HepG2 (cell line): ENCODE measurements around the gene KIAA1958. TPM values are rescaled to one million over a fixed set of nuclear protein-coding genes. Genes with fewer than 3 reads are reported as not detected.
A peak's percentile ranks its signal among the peaks of the same experiment; 100 is the strongest.

Experiments used
- ATAC-seq: fragments of 200-7000 bp; cut with Tn5 transposase; 3 replicates; pipeline ENCODE4 v1.9.1; 2020; ENCODE audit warnings: mild to moderate bottlenecking, moderate library complexity
- BruUV-seq: library from RNA; stranded (reverse); fragments of 400-500 nt; replicated peaks from 2 replicates; lab custom pipeline; 2021; lab: Mats Ljungman, UMichigan
- CTCF ChIA-PET: fragments of 300-600 bp; formaldehyde crosslinking; extraction: SDS; loops from one replicate; lab custom pipeline; 2021; ENCODE audit warnings: low total read pairs, inconsistent platforms, low intra/inter-chr PET ratio; lab: Yijun Ruan, JAX
- POLR2A ChIA-PET: fragments of 350-600 bp; sonication (Branson Sonifier 250); formaldehyde crosslinking; loops from one replicate; lab custom pipeline; 2020; ENCODE audit warnings: antibody characterized with exemption, inconsistent platforms; lab: Yijun Ruan, JAX
- DNase-seq: peaks from one replicate; pipeline ENCODE4 v3.0.0-alpha.2; 2015; ENCODE audit warnings: low spot score
- FAIRE-seq: peaks from 3 replicates; lab custom pipeline; 2011; peaks lifted over from hg19 to GRCh38; lab: Jason Lieb, UNC
- H2AFZ ChIP-seq: one replicate; pipeline ENCODE4 v1.6.1; 2011; ENCODE audit warnings: low read length, inconsistent platforms
- H3K27ac ChIP-seq: fragments of 300-600 bp; 3 replicates; pipeline ENCODE4 v1.8.0; 2011; ENCODE audit warnings: mixed run types, mild to moderate bottlenecking, mixed read lengths, low read length, inconsistent platforms; ENCODE audit not compliant: insufficient read depth; ENCODE audit errors: extremely low read length
- H3K27me3 ChIP-seq, 2 experiments: fragments of 200-600 bp in 1 of 2; 2 replicates in 1 of 2; 3 replicates in 1 of 2; pipeline versions ENCODE4 v1.6.0 to v1.8.0; 2011; ENCODE audit warnings: low read length in 2 of 2, mild to moderate bottlenecking in 2 of 2, moderate library complexity in 2 of 2, inconsistent platforms in 1 of 2; ENCODE audit not compliant: insufficient read depth in 2 of 2, control insufficient read depth in 1 of 2
- H3K36me3 ChIP-seq, 2 experiments: fragments of 200-600 bp in 1 of 2; replicated peaks in 1 of 2; 2 replicates in 1 of 2; 3 replicates in 1 of 2; pipeline versions ENCODE4 v1.5.1 to v1.8.0; 2011; ENCODE audit warnings: low read length in 2 of 2, inconsistent platforms in 1 of 2; ENCODE audit not compliant: insufficient read depth in 2 of 2, control insufficient read depth in 1 of 2
- H3K4me1 ChIP-seq: 2 replicates; pipeline ENCODE4 v1.5.1; 2012; ENCODE audit warnings: low read length, inconsistent platforms; ENCODE audit not compliant: insufficient read depth
- H3K4me2 ChIP-seq: 2 replicates; pipeline ENCODE4 v1.6.0; 2011; ENCODE audit warnings: low read depth, low read length, inconsistent platforms
- H3K4me3 ChIP-seq, 3 experiments: fragments of 200-600 bp in 1 of 3; sonication (generic), shearing (Covaris generic) in 1 of 3; replicated peaks in 1 of 3; 2 replicates each; pipeline ENCODE4 v1.5.1; 2011 to 2016; ENCODE audit warnings: low read length in 3 of 3, inconsistent platforms in 2 of 3, low read depth in 2 of 3, mild to moderate bottlenecking in 2 of 3, control low read depth in 1 of 3, mixed read lengths in 1 of 3; ENCODE audit not compliant: insufficient read depth in 1 of 3
- H3K79me2 ChIP-seq: one replicate; pipeline ENCODE4 v1.6.1; 2011; ENCODE audit warnings: low read length, inconsistent platforms; ENCODE audit not compliant: insufficient read depth
- H3K9ac ChIP-seq: 2 replicates; pipeline ENCODE4 v1.6.0; 2011; ENCODE audit warnings: mild to moderate bottlenecking, low read depth, low read length, inconsistent platforms; ENCODE audit not compliant: insufficient read depth
- H3K9me3 ChIP-seq: 2 replicates; pipeline ENCODE4 v1.5.1; 2012; ENCODE audit warnings: mild to moderate bottlenecking, low read length
- H4K20me1 ChIP-seq: 2 replicates; pipeline ENCODE4 v1.6.0; 2011; ENCODE audit warnings: inconsistent platforms, mild to moderate bottlenecking, low read length, moderate library complexity; ENCODE audit not compliant: insufficient read depth
- HOXA9 ChIP-seq: sonication (generic); formaldehyde crosslinking; IDR thresholded peaks from 2 replicates; pipeline ENCODE4 v1.8.1; 2022; ENCODE audit warnings: missing genetic modification reagents, mild to moderate bottlenecking, moderate library complexity, borderline replicate concordance
- MAF1 ChIP-seq: sonication (generic); formaldehyde crosslinking; IDR thresholded peaks from 2 replicates; pipeline ENCODE4 v1.5.0; 2020; ENCODE audit warnings: missing genetic modification reagents, borderline replicate concordance
- NFAT5 ChIP-seq: sonication (generic); formaldehyde crosslinking; IDR thresholded peaks from 2 replicates; pipeline ENCODE4 v1.4.0; 2020; ENCODE audit warnings: missing genetic modification reagents
- PREB ChIP-seq: sonication (generic); formaldehyde crosslinking; IDR thresholded peaks from 2 replicates; pipeline ENCODE4 v1.4.0; 2020; ENCODE audit warnings: missing genetic modification reagents
- RBM39 ChIP-seq: fragments of 200-400 bp; formaldehyde crosslinking; IDR thresholded peaks from one replicate; pipeline ENCODE4 v1.6.1; 2018; ENCODE audit warnings: antibody characterized with exemption, mild to moderate bottlenecking, low read depth, low read length; ENCODE audit not compliant: poor library complexity, severe bottlenecking
- RFXAP ChIP-seq: sonication (generic); formaldehyde crosslinking; IDR thresholded peaks from 2 replicates; pipeline ENCODE4 v1.4.0; 2020; ENCODE audit warnings: missing genetic modification reagents, borderline replicate concordance
- RORA ChIP-seq: sonication (generic); formaldehyde crosslinking; IDR thresholded peaks from 2 replicates; pipeline ENCODE4 v1.5.0; 2020; ENCODE audit warnings: mild to moderate bottlenecking, missing genetic modification reagents, moderate library complexity
- SNAI1 ChIP-seq: sonication (generic); formaldehyde crosslinking; IDR thresholded peaks from 2 replicates; pipeline ENCODE4 v1.5.0; 2020; ENCODE audit warnings: mild to moderate bottlenecking, missing genetic modification reagents, borderline replicate concordance
- ZGPAT ChIP-seq: IDR thresholded peaks from 2 replicates; pipeline ENCODE4 v1.6.1; 2016; ENCODE audit warnings: mild to moderate bottlenecking
- ZNF230 ChIP-seq: sonication (generic); formaldehyde crosslinking; IDR thresholded peaks from 2 replicates; pipeline ENCODE4 v1.4.0; 2020; ENCODE audit warnings: mild to moderate bottlenecking, missing genetic modification reagents
- ZNF263 ChIP-seq: sonication (generic); formaldehyde crosslinking; IDR thresholded peaks from 2 replicates; pipeline ENCODE4 v1.4.0; 2020; ENCODE audit warnings: missing genetic modification reagents
- ZNF354B ChIP-seq: sonication (generic); formaldehyde crosslinking; IDR thresholded peaks from 2 replicates; pipeline ENCODE4 v1.8.0; 2022; ENCODE audit warnings: mild to moderate bottlenecking, missing genetic modification reagents
- ZNF564 ChIP-seq: sonication (generic); formaldehyde crosslinking; IDR thresholded peaks from 2 replicates; pipeline ENCODE4 v1.8.1; 2023; ENCODE audit warnings: mild to moderate bottlenecking, missing genetic modification reagents
- WGBS: methylation state at CpG from one replicate; pipeline ENCODE4 v1.1.6; 2017; ENCODE audit warnings: low lambda C conversion rate; 5-methylcytosine and 5-hydroxymethylcytosine counted together
- in situ Hi-C: cut with HindIII; loops from 2 replicates; pipeline ENCODE4 v1.10.0; 2017; ENCODE audit warnings: low pct_unique_long_range_greater_than_20kb; ENCODE audit not compliant: extremely low pct_ligation_motif_present
- intact Hi-C: fragments of 100-400 bp; cut with micrococcal nuclease; formaldehyde crosslinking; loops from one replicate; pipeline ENCODE4 v1.10.0; 2022; ENCODE audit not compliant: unreplicated experiment
- polyA plus RNA-seq, 8 experiments: library from polyadenylated mRNA; depleted of rRNA in 3 of 8; stranded (reverse) in 7 of 8; unstranded in 1 of 8; fragments of >200 nt; fragmentation: Illumina TruSeq in 4 of 8; extraction: Trizol in 4 of 8; gene quantifications; 2 replicates each; pipeline versions ENCODE4 v1.2.1 to v1.2.3, GENCODE V29; 2011 to 2016; ENCODE audit warnings: low read depth in 4 of 8, missing spikeins in 1 of 8, mixed read lengths in 1 of 8; ENCODE audit not compliant: insufficient read depth in 1 of 8
- total RNA-seq, 5 experiments: library from RNA; depleted of rRNA; stranded (reverse); fragments of >200 nt; fragmentation: Illumina TruSeq; extraction: Trizol; gene quantifications; 2 replicates each; pipeline ENCODE4 v1.2.3, GENCODE V29; 2016; ENCODE audit warnings: low read depth in 1 of 5
- TF ChIP-seq, protein P1 (sequence below): sonication (generic); formaldehyde crosslinking; IDR thresholded peaks from 2 replicates; pipeline ENCODE4 v1.4.0; 2020; ENCODE audit warnings: missing genetic modification reagents

KIAA1958 gene
- total and polyA plus RNA-seq, 2 of the 13 experiments (the other 11 are each of a cell fraction or from before 2014, with no cell fraction given) = 8.5 to 10.3 TPM

DNA sequence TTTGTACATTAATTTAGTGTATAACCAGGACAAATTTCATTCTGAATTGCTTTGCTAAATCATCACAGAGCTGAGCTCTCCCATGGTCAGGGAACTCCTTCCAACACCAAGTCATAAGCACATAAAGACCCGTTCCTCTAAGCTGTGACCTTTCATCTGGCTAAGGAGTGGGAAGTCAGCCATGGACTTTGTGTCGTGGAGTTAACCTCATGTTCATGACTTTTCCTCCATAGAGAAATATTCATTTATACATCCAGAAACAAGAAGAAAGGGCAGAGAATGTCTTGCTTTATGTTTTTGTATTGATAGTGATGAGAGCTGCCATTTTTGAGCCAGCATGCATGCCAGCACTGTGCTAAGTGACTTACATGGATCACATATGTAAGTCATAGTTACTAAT is 133.8 kb downstream of the KIAA1958 start:
- ATAC-seq (no peak), DNase-seq (no peak), FAIRE-seq (peak; percentile 8)
- Histone ChIP-seq H3K36me3 (peaks cover 7 to 22% of the 10 kb centered on the region in 2 experiments), H3K79me2 (no peaks in the 10 kb centered on the region), H3K9me3 (no peaks in the 10 kb centered on the region), H4K20me1 (no peaks in the 10 kb centered on the region), H3K9ac (no peak overlapping the region), H3K4me2 (no peak overlapping the region), H2AFZ (no peak overlapping the region), H3K4me1 (peaks cover 13% of the 10 kb centered on the region), H3K27me3 (no peaks in the 10 kb centered on the region), H3K4me3 (no peak overlapping the region), H3K27ac (peak overlapping the region; percentile 16)
- TF ChIP-seq, protein P1, sequence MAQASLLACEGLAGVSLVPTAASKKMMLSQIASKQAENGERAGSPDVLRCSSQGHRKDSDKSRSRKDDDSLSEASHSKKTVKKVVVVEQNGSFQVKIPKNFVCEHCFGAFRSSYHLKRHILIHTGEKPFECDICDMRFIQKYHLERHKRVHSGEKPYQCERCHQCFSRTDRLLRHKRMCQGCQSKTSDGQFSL (CRISPR knock-in tag) = no peak
- TF ChIP-seq ZGPAT (CRISPR knock-in tag) (no peak), ZNF263 (no peak), RBM39 (no peak), PREB (CRISPR knock-in tag) (no peak), ZNF230 (CRISPR knock-in tag) (no peak), NFAT5 (CRISPR knock-in tag) (no peak), ZNF564 (CRISPR knock-in tag) (no peak), RORA (CRISPR knock-in tag) (no peak), RFXAP (CRISPR knock-in tag) (no peak), HOXA9 (CRISPR knock-in tag) (no peak), ZNF354B (CRISPR knock-in tag) (no peak), SNAI1 (CRISPR knock-in tag) (no peak), MAF1 (CRISPR knock-in tag) (no peak)
- intact Hi-C loops (no loop called here), in situ Hi-C loops (no loop called here)
- 85% methylated on average over 2 of the region's 2 CpGs for WGBS
- CTCF ChIA-PET = no interaction called here
- BruUV-seq = no TSS peak
- POLR2A ChIA-PET = no interaction called here
